ENCODE data around the gene CRYAB. TPM values are rescaled to one million over a fixed set of nuclear protein-coding genes. Genes with fewer than 3 reads are reported as not detected.

Gene CRYAB
- total and polyA plus RNA-seq, 2 of the 4 experiments (the other 2 are of a cell fraction) = 6.5 to 19.5 TPM

GRCh38 chr11:111905411-111905810 is 6.2 kb downstream of the CRYAB start:
- Histone ChIP-seq H3K18ac (ENCODE audit: low read depth, low read length) (no peak overlapping the region), H3K27ac (ENCODE audit: insufficient read depth, low read length) (no peak overlapping the region), H3K4me3 (ENCODE audit: insufficient read depth, low read depth, low read length) (no peak overlapping the region), H2AFZ (replicated peaks; ENCODE audit: low read length, poor library complexity) (no peak overlapping the region), H4K8ac (ENCODE audit: low read depth in 2 of 2, low read length in 2 of 2) (no peak overlapping the region), H3K9me3 (ENCODE audit: control insufficient read depth, insufficient read depth, low read length) (no peaks in the 10 kb centered on the region), H3K79me1 (ENCODE audit: low read depth in 1 of 2, low read length in 2 of 2) (no peaks in the 10 kb centered on the region), H3K4me1 (ENCODE audit: control insufficient read depth, insufficient read depth, low read length) (peaks cover 2% of the 10 kb centered on the region; the same call in 1 of the 2 replicates), H3K56ac (ENCODE audit: extremely low read depth, insufficient read depth, low read length) (no peak overlapping the region), H2AK9ac (replicated peaks; ENCODE audit: low read depth, low read length, poor library complexity) (no peak overlapping the region), H3K36me3 (ENCODE audit: control insufficient read depth, insufficient read depth, low read length) (no peaks in the 10 kb centered on the region), H2BK5ac (ENCODE audit: low read depth, low read length, poor library complexity, severe bottlenecking) (no peak overlapping the region), H3K9me1 (ENCODE audit: insufficient read depth, low read length) (no peaks in the 10 kb centered on the region), H3K4me2 (ENCODE audit: low read depth, low read length) (no peak overlapping the region), H4K91ac (ENCODE audit: insufficient read depth, low read depth, low read length) (no peak overlapping the region), H3K9ac (ENCODE audit: low read depth, low read length) (no peak overlapping the region), H3K14ac (replicated peaks; ENCODE audit: low read depth, low read length) (no peak overlapping the region), H2BK120ac (ENCODE audit: low read depth, low read length) (no peak overlapping the region), H3K27me3 (ENCODE audit: control insufficient read depth, insufficient read depth, low read length) (no peaks in the 10 kb centered on the region; the same call in 1 of the 2 replicates), H2AK5ac (ENCODE audit: low read depth, low read length) (no peak overlapping the region), H4K5ac (ENCODE audit: low read depth, low read length) (no peak overlapping the region), H4K20me1 (ENCODE audit: insufficient read depth, low read length) (no peaks in the 10 kb centered on the region), H3K23ac (ENCODE audit: low read depth, low read length) (no peak overlapping the region), H3K4ac (ENCODE audit: low read depth, low read length) (no peak overlapping the region), H2BK20ac (ENCODE audit: low read depth, low read length) (no peak overlapping the region), H2BK15ac (ENCODE audit: low read depth, low read length) (no peak overlapping the region)
- ATAC-seq (ENCODE audit: low read depth) (no peak), DNase-seq (peak; percentile 22)
- TF ChIP-seq SMC3 (IDR thresholded peaks at IDR 0.05; ENCODE audit: low read depth, low read length) (no peak), CTCF (conservative IDR thresholded peaks at IDR 0.05; ENCODE audit: low read depth, low read length) (no peak), NFE2L2 (IDR thresholded peaks at IDR 0.05; ENCODE audit: low read depth, low read length) (no peak), RFX5 (IDR thresholded peaks at IDR 0.05; ENCODE audit: low read depth, low read length) (no peak), ELK1 (IDR thresholded peaks at IDR 0.05; ENCODE audit: borderline replicate concordance, low read depth, low read length) (no peak), CEBPB (IDR thresholded peaks at IDR 0.05; ENCODE audit: low read depth, low read length) (no peak), POLR2A (IDR thresholded peaks at IDR 0.05; ENCODE audit: low read depth, low read length) (no peak), RCOR1 (IDR thresholded peaks at IDR 0.05; ENCODE audit: insufficient replicate concordance, low read length) (no peak), BHLHE40 (IDR thresholded peaks at IDR 0.05; ENCODE audit: low read depth, low read length) (no peak), MXI1 (IDR thresholded peaks at IDR 0.05; ENCODE audit: borderline replicate concordance, low read depth, low read length) (no peak)
- in situ Hi-C loops (cut with MboI; ENCODE audit: low sequenced_read_pairs) (no loop called here), intact Hi-C loops (cut with micrococcal nuclease) (no loop called here), dilution Hi-C loops (cut with HindIII; ENCODE audit: low sequenced_read_pairs, unreplicated experiment) (no loop called here)
- ChIA-PET POLR2A (ENCODE audit: unreplicated experiment) (no interaction called here), CTCF (no interaction called here)
- WGBS, 2 experiments (ENCODE audit: extremely low coverage in 2 of 2, insufficient read length in 1 of 2) = no CpG with 5 or more reads among the region's 2 CpGs
- no TSS peak for BruUV-seq (replicated peaks)
